Activated CD8-positive, alpha-beta memory T cell treated with anti-CD3 and anti-CD28 coated beads, Interleukin-2, amount 50 U/mL, for 48 hours (primary cell): ENCODE data around the gene POLD3.
"Not testable (repeated sequence)": the region's sequence is repeated elsewhere in the genome, so short reads cannot be mapped to it uniquely, and the experiment has no call there.

ENCODE experiments used
- DNase-seq: peaks from one replicate; pipeline ENCODE4 v3.0.0-alpha.2; 2020

The POLD3 gene

GRCh38 chr11:74639533-74639932 lies 47.2 kb downstream of the POLD3 start:
- DNase-seq = no peak

GRCh38 chr11:74641289-74641688 lies 48.9 kb downstream of the POLD3 start:
- no peak for DNase-seq

DNA sequence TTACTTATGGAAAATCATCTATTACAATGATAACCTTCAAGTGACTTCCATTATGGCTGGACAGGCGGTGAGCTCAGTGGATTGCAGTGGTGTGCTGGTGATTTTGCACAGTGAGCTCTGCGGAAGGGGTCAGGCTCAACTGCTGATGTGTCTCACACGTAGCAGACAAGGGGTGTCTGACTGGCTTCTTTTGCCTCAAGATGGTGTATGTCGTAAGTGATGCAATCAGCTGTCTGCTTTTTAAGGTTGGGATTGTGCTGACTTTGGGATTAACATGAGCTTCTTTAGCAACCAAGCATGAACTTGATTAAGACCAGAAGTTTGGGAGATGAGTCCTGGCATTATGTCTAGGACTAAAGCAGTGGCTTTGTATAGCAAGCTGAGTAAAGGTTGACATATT lies 49.5 kb downstream of the POLD3 start:
- no peak for DNase-seq

- DNase-seq = no peak
Measured at GRCh38 chr11:74642912-74643311, 50.5 kb downstream of the POLD3 start.

DNA sequence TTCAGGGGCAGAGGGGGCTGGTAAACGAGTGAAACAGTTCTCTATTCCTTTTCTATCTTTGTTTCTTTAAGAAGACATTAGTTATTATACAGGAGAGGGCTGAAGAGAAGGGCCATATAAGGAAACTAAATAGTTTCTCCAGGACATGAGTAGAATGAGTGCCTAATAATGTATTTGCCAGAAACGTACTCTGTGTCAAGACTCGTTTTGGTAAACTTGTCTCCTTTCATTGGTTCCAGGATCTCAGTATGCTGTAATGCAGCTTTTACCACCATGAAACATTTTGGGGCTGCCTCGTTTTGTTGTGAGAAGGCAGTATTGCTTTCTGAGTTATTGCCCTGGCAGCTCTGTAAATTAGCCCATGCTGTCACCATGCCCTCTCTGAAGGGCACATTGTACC lies 51.7 kb downstream of the POLD3 start:
- DNase-seq = no peak

GRCh38 chr11:74646215-74646614 lies 53.8 kb downstream of the POLD3 start:
- DNase-seq = no peak

GRCh38 chr11:74646954-74647353 lies 54.6 kb downstream of the POLD3 start:
- no peak for DNase-seq

GRCh38 chr11:74647404-74647803 lies 55.0 kb downstream of the POLD3 start:
- no peak for DNase-seq

- no peak for DNase-seq
Measured at GRCh38 chr11:74647831-74648230, 55.4 kb downstream of the POLD3 start.

GRCh38 chr11:74648894-74649293 lies 56.5 kb downstream of the POLD3 start:
- no peak for DNase-seq

DNA sequence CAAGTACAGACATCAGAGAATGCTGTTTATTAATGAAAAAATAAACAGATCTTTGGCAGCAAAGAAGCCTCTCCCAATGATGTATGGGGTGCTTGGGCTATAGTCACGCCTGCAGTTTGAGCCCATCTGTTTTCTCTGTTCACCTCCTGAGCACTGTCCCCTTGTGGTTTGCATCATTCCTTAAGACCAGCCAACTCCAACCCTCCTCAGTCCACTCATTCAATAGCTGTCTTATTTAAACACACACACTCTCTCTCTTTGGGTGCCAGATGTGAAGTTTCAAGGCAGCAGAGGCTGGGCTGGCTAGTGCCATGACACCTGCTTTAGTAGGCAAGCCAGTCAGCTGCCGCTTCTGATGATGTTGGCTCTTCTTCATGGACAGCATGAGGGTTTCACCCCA lies 58.1 kb downstream of the POLD3 start:
- no peak for DNase-seq

DNA sequence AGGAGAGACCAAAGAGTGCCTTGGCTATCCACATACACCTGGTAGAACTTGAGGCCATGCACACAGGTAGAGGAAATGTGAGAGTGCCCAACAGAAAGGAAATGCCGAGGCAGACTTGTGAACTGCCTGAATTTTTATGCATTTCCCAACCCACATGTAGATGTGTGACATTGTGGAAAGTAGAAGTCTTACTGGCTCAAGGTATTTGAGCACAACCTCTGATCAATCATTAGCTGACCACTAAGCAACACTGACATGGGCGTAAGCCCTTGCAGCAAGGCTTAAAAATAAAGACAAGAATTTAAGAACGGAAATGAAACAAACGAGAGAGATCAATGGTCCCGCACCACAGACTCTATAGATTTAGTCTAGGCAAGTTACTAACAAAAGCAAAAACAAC lies 62.6 kb downstream of the POLD3 start:
- DNase-seq = no peak

GRCh38 chr11:74659124-74659523 lies 66.7 kb downstream of the POLD3 start:
- DNase-seq = not testable (repeated sequence)

DNA sequence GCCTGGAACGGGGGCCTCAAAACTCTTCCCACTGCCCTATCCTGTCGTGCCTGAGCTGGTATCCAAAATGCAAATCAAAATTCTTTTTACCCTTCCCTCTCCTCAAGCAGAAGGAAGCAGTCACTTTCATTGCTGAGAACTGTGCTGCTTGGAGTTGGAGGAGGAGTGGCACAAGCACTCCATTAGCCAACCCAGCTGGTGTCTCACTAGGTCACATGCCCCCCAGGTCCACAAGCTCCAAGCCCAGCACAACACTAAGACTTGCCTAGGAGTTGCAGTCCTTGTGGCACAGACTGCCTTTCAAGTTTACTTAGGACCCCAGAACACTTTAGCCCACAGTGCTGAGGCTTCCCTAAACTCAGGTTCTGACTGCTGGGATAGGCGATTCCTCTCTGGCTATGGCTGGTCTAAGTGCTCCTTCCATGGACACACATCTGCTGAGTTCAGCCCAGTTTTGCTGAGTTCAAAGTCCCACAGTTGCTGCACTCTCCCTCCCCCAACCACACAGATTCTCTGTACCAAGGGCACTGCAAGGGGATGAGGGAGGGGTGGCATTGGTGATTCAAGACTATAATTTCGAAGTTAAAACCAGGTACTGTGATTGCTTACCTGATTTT lies 70.2 kb downstream of the POLD3 start:
- DNase-seq = no peak

DNA sequence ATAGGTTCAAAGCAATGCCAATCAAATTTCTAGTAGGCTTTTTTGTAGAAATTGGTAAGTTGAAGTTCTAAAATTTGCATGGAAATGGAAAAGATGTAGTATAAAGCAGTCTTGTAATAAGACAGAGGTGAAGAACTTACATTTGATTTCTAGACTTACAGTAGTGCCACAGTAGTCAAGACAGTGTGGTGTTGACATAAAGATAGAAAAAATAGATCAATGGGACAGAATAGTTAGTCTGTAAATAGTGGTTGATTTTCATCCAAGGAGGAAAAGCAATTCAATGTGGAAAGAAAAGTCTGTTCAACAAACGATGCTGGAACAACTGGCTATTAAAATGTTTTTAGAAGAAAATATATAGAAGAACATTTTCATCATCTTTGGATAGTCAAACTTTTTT lies 70.9 kb downstream of the POLD3 start:
- no peak for DNase-seq

DNA sequence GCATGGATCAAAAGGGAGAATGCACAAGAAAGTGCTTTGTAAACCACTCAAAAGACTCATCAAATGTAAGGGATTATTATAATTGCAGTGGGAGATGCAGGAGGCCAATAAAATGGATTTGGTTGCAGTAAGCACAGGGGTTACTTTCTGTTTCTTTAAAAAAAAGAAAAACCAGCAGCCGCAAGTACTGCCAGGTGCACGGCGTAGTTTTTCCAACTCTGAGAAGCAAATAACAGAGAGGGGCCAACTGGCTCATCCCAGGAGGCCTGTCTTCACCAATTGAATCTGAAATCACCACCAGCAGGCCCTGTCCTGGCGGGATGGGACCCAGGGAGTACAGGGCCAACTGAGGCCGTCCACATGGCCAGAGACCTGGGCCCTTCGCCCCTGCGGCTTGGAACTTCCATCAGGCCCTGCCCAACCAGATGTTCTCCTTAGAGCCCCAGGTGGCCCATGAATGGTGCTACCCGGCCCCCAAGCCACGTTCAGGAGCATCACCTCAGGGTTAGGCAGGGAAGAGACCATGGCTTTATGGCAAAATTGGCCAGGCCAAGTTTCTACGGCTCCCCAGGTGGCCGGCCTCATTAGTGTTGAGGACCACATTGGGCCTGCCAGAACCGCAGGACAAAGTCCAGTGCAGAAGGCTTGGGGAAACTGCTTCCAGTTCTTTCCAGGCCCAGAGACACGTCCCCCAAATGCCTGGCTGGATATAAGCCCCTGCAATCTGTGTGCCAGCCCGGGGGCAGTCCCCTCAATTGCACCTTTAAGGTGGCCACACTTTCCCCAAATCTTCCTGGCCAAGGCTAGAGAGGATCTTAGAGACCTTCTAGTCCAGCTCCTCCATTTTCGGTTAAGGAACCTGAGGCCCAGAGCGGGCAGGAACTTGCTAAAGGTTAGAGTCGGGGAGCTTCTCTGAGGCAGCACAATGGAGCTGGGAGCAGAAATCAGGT lies 77.1 kb downstream of the POLD3 start:
- DNase-seq = no peak

GRCh38 chr11:74670171-74670570 lies 77.8 kb downstream of the POLD3 start:
- no peak for DNase-seq

GRCh38 chr11:74671520-74672196 lies 79.3 kb downstream of the POLD3 start:
- no peak for DNase-seq

GRCh38 chr11:74672332-74672955 lies 80.1 kb downstream of the POLD3 start:
- DNase-seq = no peak

- DNase-seq = no peak
Measured at GRCh38 chr11:74672956-74673692, 80.7 kb downstream of the POLD3 start.

- DNase-seq = no peak
Measured at GRCh38 chr11:74673693-74674360, 81.4 kb downstream of the POLD3 start.

DNA sequence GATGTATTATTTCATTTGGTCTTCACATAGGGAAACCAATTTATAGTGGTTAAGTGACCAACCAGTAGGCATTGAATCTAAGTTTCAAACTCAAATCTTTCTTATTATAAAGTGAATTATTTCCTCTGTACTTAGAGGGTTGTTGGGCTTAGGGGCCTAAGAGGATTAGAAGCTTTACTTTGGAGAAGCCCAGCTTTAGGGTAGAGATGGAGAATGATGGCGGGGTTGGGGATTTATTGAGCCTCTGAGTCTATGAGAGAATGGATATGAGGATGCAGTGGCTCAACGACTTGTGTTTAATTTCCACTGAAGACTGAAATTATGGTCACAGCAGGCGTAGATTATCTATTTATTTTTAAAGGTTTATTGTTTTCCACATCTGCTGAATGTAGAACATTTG lies 83.4 kb downstream of the POLD3 start:
- DNase-seq = no peak
